Measurements from ENCODE around the gene SLC34A1.
"Not testable (repeated sequence)": the region's sequence is repeated elsewhere in the genome, so short reads cannot be mapped to it uniquely, and the experiment has no call there.

- TF ChIP-seq CTCF, PHF20 (CRISPR knock-in tag; IDR thresholded peaks at IDR 0.05): not testable (repeated sequence)
These were observed 32.8 kb downstream of the SLC34A1 start for GRCh38 chr5:177417081-177417480.
